A549 (cell line): ENCODE data around the gene PDE10A.

Experiments used
- EP300 ChIP-seq, 2 experiments: fragments of >200 bp; sonication (Bioruptor Twin); formaldehyde crosslinking; IDR thresholded peaks; 2 replicates in 1 of 2; 3 replicates in 1 of 2; pipeline ENCODE4 v1.6.1; 2016 to 2017
- JUN ChIP-seq, 2 experiments: fragments of >200 bp; sonication (Bioruptor Twin); formaldehyde crosslinking; IDR thresholded peaks; 2 replicates in 1 of 2; 3 replicates in 1 of 2; pipeline ENCODE4 v1.6.1; 2016 to 2017

GRCh38 chr6:165597821-165598220, 65.2 kb downstream of the PDE10A start:
- no peak for TF ChIP-seq JUN (IDR thresholded peaks at IDR 0.05)
- TF ChIP-seq EP300 (IDR thresholded peaks at IDR 0.05): no peak
